OCI-LY1 (cell line): ENCODE measurements around the gene MRPL41.

Experiments used
- CTCF ChIP-seq: fragments of 200-600 bp; sonication (generic), shearing (Covaris generic); IDR thresholded peaks from 2 replicates; pipeline ENCODE4 v1.5.1; 2017; ENCODE audit warnings: mild to moderate bottlenecking, antibody characterized with exemption, low read length, moderate library complexity, mixed read lengths
- EZH2 ChIP-seq: fragments of 200-600 bp; sonication (generic), shearing (Covaris generic); IDR thresholded peaks from 2 replicates; pipeline ENCODE4 v1.8.0; 2017; ENCODE audit warnings: borderline replicate concordance, mixed run types, mild to moderate bottlenecking, antibody characterized with exemption, low read length, moderate library complexity, mixed read lengths

DNA sequence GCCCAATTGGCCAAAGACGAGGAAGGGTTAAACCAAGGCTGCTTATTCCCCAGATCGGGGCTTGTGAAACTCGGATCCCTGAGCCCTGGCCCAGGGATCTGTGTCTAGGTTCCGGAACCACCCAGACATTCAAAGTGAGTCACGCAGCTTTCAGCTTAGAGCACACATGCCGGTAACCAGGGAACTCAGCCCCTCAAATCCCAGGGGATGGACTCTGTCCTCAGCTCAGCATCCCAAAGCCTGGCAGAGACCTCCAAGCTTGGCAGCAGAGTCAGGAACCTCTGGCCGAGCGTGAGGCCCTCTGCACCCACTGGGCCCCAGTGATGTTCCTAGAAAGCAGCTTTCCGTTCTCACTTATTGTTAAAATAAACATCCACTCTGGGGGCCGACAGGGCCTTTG is 6.6 kb upstream of the MRPL41 start:
- TF ChIP-seq CTCF, result no peak
- TF ChIP-seq EZH2, result no peak
